NCI-H1930 (cell line): Measurements from ENCODE around the gene KDM5A.
"Not testable (repeated sequence)": the region's sequence is repeated elsewhere in the genome, so short reads cannot be mapped to it uniquely, and the experiment has no call there.

Experiments used
- DNase-seq, 2 experiments: peaks; one replicate each; lab custom pipeline; 2025; lab: John Stamatoyannopoulos, UW

Gene KDM5A

DNA sequence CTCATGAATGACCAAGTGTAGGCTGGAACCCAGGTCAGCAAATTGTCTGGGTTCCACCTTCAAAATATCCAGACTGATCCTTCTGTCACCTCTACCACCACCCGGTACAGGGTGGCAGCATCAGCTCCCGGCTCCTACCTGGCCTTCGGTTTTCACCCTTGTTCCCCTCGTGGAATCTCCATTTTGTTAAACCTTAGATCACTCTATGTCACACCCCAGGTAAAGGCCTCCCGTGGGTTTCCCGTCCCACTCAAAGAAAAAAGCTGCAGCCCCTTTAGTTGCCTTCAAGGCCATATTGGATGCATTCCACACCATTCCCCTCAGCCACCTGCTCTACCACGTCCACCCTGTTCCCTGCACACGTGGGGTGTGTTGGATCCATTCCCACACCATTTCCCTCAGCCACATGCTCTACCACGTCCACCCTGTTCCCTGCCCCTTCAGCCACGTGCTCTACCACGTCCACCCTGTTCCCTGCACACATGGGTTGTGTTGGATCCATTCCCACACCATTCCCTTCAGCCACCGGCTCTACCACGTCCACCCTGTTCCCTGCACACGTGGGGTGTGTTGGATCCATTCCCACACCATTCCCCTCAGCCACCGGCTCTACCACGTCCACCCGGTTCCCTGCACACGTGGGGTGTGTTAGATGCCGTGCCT is 150.3 kb downstream of the KDM5A start:
- no peak for DNase-seq

DNA sequence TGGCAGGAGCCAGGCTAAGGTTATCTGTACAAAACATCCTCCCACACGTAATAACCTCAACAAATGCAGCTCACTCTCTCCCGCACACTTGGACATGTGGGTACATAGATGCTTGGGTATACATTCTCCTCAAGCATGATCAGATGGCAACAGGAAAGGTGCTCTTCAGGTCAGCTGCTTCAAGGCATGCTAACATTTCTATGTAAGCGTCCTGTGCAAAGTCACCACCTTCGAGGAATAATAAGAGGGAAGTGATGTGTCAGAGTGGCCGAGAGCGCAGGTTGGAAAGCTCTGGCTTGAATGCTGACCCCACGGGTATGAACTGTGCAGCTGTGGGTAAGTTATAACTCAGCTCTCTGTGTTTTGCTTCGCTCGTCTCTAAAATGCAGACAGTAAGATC is 151.0 kb downstream of the KDM5A start:
- DNase-seq = no peak

DNA sequence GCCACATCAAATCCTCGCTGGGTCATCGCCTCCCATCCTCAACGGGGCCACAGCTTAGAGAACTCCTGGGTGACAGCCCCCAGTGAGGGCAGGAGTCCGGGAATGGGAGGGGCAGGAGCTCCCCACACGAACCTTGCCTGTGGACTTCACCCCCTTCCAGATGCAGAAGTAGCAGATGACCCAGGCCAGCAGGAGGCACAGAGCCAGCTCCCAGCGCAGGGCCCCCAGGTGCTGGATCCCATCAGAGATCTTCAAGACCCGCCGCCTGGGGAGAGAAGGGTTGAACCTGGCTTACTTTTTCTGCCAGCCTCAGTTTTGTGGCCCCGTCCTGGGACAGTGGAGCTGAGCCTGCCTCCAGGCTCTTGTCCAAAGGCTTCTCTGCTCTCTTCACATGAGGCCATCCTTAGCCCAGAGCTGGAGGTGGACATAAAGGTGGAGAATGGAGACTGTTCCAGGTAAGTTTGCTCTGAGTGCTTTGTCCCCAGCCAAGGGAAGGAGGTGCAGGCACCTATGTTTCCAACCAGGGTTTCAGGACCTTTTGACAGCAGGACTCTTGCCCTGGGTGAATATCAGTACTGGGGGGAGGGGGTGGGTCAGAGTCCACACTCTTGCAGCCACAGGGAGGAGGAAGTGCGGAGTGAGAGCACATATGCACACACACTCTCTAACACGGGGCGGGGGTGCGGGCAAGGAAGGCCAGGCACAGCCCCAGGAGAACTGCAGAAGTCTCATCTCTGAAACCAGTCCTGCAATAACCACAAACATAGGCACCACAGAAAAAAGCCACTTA is 151.9 kb downstream of the KDM5A start:
- no peak for DNase-seq

DNA sequence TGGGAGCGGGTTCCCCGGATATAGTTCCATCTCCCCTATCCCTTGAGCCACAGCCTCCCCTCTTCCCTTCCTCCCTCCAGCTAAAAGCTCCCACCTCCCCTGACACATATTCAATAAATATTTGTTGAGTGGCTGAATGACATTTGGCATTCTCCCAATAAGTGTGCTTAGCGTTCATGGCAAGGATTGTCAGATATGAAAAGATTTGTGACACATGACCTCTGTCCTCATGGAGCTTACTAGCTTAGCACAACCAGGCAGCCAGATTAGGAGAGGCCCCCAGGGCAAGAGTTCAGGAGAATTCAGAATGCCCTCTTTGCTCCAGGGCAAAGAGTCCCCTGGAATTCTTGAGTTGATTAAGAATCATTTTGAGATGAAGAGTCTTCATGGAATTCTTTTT is 152.7 kb downstream of the KDM5A start:
- DNase-seq = no peak

DNA sequence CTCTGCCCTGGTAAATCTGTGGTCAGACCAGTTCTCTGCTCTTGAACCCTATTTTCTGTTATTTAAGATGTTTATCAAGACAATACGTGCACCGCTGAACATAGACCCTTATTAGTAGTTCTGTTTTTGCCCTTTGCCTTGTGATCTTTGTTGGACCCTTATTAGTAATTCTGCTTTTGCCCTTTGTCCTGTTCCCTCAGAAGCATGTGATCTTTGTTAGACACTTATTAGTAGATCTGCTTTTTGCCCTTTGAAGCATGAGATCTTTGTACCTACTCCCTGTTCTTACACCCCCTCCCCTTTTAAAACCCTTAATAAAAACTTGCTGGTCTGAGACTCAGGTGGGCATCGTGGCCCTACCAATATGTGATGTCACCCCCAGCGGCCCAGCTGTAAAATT is 153.2 kb downstream of the KDM5A start:
- DNase-seq = not testable (repeated sequence)

DNA sequence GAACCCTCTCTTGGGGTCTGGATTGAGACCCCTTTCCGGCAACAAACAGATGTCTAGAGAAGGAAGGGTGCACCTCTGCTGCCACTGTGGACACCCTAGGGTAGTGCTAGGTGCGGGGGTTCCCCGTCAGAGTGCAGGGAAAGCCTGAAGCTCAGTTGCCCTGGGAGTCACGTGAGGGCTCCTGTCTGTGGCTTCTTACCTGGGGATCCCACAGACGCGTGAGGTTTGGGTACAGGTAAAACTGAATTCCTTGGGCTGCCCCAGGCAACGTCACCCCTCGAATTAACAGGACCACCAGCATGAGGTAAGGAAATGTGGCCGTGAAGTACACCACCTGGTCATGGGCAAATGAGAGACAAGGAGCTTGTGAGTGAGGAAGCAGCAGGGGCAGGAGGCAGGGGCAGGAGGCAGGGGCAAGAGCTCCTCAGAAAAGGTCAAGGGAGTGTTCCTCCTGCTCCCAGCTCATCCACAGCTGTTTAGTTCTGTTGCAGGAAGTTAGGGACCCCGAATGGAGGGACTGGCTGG is 154.2 kb downstream of the KDM5A start:
- no peak for DNase-seq

DNA sequence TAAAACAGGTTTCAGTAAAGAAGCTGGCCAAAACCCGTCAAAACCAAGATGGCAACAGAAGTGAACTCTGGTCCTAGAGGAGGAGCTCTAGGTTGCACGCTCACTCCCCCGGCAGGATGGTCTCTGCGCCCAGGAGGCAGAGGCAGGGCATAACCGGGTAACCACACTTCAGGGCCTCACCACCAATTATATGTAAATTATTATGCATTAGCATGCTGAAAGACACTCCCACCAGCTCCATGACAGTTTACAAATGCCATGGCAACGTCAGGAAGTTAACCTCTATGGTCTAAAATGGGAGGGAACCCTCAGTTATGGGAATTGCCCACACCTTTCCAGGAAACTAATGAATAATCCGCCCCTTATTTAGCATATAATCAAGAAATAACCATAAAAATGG is 155.1 kb downstream of the KDM5A start:
- no peak for DNase-seq

DNA sequence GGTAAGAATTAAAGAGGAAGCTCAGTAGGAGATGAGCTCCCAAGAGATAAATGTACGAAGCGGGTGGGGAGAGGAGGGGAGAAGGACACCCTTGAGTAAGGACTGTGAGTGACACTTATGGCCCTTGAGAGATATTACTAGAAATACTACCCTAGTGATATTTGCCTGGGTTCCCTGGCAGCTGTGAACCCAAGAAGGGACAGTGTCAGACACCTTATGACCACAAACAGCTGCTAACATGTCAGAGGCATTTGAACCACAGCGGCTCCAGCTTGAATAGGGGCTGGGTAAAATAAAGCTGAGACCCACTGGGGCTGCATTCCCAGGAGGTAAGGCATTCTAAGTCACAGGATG is 155.5 kb downstream of the KDM5A start:
- DNase-seq = no peak

DNA sequence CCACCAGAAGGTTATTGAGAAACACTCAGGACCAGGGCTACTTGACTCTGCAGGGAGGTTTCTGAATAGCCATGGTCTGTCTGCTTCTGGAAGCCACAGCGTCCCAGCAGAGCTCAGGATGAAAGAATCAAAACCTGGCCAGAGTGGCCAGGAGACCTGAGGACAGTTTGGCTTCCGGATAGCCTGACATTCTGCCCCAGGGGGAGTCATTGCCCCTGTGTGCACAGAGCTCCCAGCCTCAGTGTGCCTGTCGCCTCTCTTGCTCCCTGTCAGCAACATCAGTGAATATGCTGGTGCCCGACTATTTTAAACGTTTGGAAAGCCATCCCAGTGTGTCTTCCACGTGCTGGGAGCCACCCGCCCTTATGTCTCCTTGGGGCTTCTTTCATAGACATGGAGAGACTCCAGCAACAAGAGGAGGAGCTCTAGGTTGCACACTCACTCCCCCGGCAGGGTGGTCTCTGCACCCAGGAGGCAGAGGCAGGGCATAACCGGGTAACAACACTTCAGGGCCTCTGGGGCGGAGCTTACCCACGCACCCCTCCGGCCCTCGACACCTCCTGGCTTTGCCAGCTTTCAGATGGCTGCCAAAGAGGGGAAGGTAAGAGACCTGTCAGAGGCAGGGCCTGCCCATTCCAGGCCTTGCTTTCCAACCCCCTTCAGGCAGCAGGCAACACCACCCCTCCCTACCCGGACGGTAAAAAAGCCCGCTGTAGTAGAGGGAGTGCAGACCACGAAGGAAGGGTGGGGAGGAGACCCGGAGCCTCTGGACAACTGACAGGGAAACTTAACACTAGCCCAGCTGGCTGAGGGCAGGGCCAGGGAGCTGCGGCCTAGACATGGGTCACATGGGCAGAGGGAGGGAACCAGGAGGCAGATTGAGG is 156.1 kb downstream of the KDM5A start:
- DNase-seq = no peak

DNA sequence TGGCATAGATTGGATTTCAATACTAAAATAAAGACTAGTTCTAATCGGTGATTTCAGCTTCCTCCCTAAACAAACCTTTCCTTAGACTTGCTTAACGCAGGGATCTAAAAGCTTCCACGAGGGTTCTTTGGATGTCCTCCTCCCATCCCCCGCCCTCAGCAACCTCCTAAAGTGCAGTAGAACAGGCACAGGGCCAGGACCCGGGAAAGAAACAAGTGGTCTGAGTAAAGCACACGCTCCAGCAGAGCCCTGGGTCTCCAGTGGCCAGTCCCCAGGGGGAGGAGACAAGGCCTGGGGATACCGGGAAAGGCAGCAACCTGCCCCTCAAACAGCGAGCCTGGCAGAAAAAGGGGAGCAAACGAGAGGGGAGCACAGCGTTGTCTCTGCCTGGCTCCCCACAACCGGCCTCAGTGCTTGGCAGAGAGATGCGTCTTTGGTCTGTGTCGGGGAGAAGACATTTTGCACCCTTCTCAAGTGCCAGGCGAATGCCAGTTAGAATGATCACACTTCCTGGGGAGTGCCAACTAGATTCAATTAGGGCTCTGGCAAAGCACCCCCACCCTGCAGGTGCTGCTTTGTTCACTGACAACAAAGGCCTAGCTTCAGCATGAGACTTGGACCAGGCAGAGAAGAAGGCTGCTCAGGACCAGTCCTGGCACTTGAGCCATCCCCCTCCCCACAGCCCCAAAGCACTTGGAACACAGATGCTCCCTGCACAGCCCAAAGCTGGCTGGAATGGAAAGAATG is 158.0 kb downstream of the KDM5A start:
- no peak for DNase-seq
